SK-N-SH treated with all-trans-retinoic acid at 6 μM for 48 hours (cell line): ENCODE measurements around the gene AEBP1.
A peak's percentile ranks its signal among the peaks of the same experiment; 100 is the strongest.

Experiments
- ATAC-seq: fragments of 200-7000 bp; cut with Tn5 transposase; 3 replicates; pipeline ENCODE4 v1.9.1; 2020; ENCODE audit warnings: mild to moderate bottlenecking, moderate library complexity
- BACH2 ChIP-seq: fragments of 250-450 bp; sonication (Bioruptor Pico); IDR thresholded peaks from 2 replicates; pipeline ENCODE4 v1.9.0; 2021; ENCODE audit warnings: mild to moderate bottlenecking, borderline replicate concordance
- ESRRG ChIP-seq: fragments of 250-450 bp; sonication (Bioruptor Pico); IDR thresholded peaks from 2 replicates; pipeline ENCODE4 v1.6.1; 2021; ENCODE audit warnings: mild to moderate bottlenecking
- GLIS3 ChIP-seq: fragments of 250-450 bp; sonication (Bioruptor Pico); IDR thresholded peaks from 2 replicates; pipeline ENCODE4 v1.5.0; 2020; ENCODE audit warnings: mild to moderate bottlenecking, moderate library complexity
- ISL1 ChIP-seq: fragments of 250-450 bp; sonication (Bioruptor Pico); IDR thresholded peaks from 2 replicates; pipeline ENCODE4 v2.1.2; 2022; ENCODE audit warnings: mild to moderate bottlenecking, moderate library complexity
- OSR1 ChIP-seq: fragments of 250-450 bp; sonication (Bioruptor Pico); IDR thresholded peaks from 2 replicates; pipeline ENCODE4 v1.8.0; 2022; ENCODE audit warnings: moderate library complexity, mild to moderate bottlenecking, inconsistent platforms
- PPARA ChIP-seq: fragments of 250-450 bp; sonication (Bioruptor Pico); IDR thresholded peaks from 2 replicates; pipeline ENCODE4 v1.5.0; 2020; ENCODE audit warnings: mild to moderate bottlenecking, borderline replicate concordance
- RARB ChIP-seq: fragments of 250-450 bp; sonication (Bioruptor Pico); IDR thresholded peaks from 2 replicates; pipeline ENCODE4 v1.8.0; 2021; ENCODE audit warnings: mild to moderate bottlenecking, moderate library complexity
- TOX ChIP-seq: fragments of 250-450 bp; sonication (Bioruptor Pico); IDR thresholded peaks from 2 replicates; pipeline ENCODE4 v1.8.0; 2021; ENCODE audit warnings: mild to moderate bottlenecking, moderate library complexity, borderline replicate concordance
- ZC3H10 ChIP-seq: fragments of 250-450 bp; sonication (Bioruptor Pico); IDR thresholded peaks from 2 replicates; pipeline ENCODE4 v1.5.1; 2021; ENCODE audit warnings: mild to moderate bottlenecking, moderate library complexity
- ZFP3 ChIP-seq: fragments of 250-450 bp; sonication (Bioruptor Pico); IDR thresholded peaks from 2 replicates; pipeline ENCODE4 v1.5.0; 2020; ENCODE audit warnings: mild to moderate bottlenecking, moderate library complexity
- ZFP30 ChIP-seq: fragments of 450-650 bp; formaldehyde crosslinking; IDR thresholded peaks from 2 replicates; pipeline ENCODE4 v1.5.0; 2022; ENCODE audit warnings: mild to moderate bottlenecking, moderate library complexity
- ZNF565 ChIP-seq: fragments of 450-650 bp; formaldehyde crosslinking; conservative IDR thresholded peaks from 2 replicates; pipeline ENCODE4 v1.5.0; 2020; ENCODE audit warnings: low read depth, mild to moderate bottlenecking, moderate library complexity
- ZNF70 ChIP-seq: fragments of 450-650 bp; formaldehyde crosslinking; IDR thresholded peaks from 2 replicates; pipeline ENCODE4 v1.5.0; 2020; ENCODE audit warnings: mild to moderate bottlenecking, moderate library complexity
- ZNF8 ChIP-seq: fragments of 450-650 bp; formaldehyde crosslinking; IDR thresholded peaks from 2 replicates; pipeline ENCODE4 v1.5.0; 2020; ENCODE audit warnings: mild to moderate bottlenecking, moderate library complexity
- TF ChIP-seq, protein P1 (sequence below): fragments of 250-450 bp; sonication (Bioruptor Pico); IDR thresholded peaks from 2 replicates; pipeline ENCODE4 v1.5.1; 2020; ENCODE audit warnings: low read depth, mild to moderate bottlenecking, moderate library complexity
- TF ChIP-seq, protein P2 (sequence below): fragments of 250-450 bp; sonication (Bioruptor Pico); IDR thresholded peaks from 2 replicates; pipeline ENCODE4 v1.8.0; 2020; ENCODE audit warnings: mild to moderate bottlenecking, moderate library complexity, borderline replicate concordance
- TF ChIP-seq, protein P3 (sequence below): fragments of 250-450 bp; sonication (Bioruptor Pico); IDR thresholded peaks from 2 replicates; pipeline ENCODE4 v1.8.0; 2021; ENCODE audit warnings: low read depth, mild to moderate bottlenecking, moderate library complexity, borderline replicate concordance
- TF ChIP-seq, protein P4 (sequence below): fragments of 250-450 bp; sonication (Bioruptor Pico); IDR thresholded peaks from 2 replicates; pipeline ENCODE4 v1.5.1; 2021; ENCODE audit warnings: mild to moderate bottlenecking, moderate library complexity

The AEBP1 gene

DNA sequence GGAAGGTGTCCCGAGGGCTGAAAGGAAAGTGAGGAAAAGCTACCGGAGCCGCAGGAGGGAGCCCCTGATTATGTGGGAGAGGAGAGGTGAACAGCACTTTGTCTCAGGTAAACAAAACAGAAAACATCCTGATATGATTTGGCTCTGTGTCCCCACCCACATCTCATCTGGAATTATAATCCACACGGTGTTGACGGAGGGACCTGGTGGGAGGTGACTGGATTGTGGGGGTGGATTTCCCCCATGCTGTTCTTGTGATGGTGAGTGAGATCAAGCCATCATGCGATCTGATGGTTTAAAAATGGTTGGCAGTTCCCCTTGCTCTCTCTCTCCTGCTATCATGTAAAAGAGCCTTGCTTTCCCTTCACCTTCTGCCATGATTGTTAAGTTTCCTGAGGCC is 16.2 kb downstream of the AEBP1 start (continued):
- no peak for TF ChIP-seq PPARA (CRISPR knock-in tag)

DNA sequence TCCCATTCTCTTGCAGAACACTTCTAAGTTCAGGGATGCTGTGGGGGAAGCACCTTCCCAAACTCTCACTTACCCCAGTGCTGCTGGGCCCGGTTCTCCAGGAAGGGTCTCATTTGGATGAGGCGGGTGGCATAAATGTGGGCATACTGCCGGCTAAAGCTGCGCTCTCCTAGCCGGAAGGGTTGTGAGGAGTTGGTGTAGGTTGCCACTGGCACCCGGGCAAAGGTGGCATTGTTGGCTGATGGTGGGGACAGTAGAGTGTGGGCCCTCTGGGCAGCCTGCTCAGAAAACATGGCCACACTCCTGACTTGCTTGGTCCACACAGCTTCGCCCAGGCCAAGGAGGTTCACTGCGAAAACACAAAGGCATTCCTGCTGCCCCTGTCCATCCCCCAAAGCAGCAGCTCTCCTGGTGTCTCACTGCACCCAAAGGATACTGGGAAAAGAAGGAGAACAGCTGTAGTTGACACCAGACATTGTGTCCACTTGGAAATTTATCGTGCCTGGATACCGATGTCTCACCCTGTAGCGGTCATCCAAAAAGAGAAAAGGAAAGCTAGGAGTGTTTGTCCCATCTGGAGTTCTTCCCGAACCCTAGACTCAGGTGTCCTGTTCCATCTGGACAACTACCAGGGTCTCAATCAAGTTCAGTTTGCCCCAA is 17.7 kb downstream of the AEBP1 start:
- no peak for ATAC-seq
- TF ChIP-seq, protein P1, sequence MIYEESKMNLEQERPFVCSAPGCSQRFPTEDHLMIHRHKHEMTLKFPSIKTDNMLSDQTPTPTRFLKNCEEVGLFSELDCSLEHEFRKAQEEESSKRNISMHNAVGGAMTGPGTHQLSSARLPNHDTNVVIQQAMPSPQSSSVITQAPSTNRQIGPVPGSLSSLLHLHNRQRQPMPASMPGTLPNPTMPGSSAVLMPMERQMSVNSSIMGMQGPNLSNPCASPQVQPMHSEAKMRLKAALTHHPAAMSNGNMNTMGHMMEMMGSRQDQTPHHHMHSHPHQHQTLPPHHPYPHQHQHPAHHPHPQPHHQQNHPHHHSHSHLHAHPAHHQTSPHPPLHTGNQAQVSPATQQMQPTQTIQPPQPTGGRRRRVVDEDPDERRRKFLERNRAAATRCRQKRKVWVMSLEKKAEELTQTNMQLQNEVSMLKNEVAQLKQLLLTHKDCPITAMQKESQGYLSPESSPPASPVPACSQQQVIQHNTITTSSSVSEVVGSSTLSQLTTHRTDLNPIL = no peak
- TF ChIP-seq ISL1 (CRISPR knock-in tag) = no peak
- no peak for TF ChIP-seq TOX (CRISPR knock-in tag)
- TF ChIP-seq ESRRG (CRISPR knock-in tag) = no peak
- TF ChIP-seq, protein P2, sequence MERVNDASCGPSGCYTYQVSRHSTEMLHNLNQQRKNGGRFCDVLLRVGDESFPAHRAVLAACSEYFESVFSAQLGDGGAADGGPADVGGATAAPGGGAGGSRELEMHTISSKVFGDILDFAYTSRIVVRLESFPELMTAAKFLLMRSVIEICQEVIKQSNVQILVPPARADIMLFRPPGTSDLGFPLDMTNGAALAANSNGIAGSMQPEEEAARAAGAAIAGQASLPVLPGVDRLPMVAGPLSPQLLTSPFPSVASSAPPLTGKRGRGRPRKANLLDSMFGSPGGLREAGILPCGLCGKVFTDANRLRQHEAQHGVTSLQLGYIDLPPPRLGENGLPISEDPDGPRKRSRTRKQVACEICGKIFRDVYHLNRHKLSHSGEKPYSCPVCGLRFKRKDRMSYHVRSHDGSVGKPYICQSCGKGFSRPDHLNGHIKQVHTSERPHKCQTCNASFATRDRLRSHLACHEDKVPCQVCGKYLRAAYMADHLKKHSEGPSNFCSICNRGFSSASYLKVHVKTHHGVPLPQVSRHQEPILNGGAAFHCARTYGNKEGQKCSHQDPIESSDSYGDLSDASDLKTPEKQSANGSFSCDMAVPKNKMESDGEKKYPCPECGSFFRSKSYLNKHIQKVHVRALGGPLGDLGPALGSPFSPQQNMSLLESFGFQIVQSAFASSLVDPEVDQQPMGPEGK (CRISPR knock-in tag) = no peak
- TF ChIP-seq, protein P3, sequence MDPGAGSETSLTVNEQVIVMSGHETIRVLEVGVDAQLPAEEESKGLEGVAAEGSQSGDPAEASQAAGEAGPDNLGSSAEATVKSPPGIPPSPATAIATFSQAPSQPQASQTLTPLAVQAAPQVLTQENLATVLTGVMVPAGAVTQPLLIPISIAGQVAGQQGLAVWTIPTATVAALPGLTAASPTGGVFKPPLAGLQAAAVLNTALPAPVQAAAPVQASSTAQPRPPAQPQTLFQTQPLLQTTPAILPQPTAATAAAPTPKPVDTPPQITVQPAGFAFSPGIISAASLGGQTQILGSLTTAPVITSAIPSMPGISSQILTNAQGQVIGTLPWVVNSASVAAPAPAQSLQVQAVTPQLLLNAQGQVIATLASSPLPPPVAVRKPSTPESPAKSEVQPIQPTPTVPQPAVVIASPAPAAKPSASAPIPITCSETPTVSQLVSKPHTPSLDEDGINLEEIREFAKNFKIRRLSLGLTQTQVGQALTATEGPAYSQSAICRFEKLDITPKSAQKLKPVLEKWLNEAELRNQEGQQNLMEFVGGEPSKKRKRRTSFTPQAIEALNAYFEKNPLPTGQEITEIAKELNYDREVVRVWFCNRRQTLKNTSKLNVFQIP (CRISPR knock-in tag) = no peak
- TF ChIP-seq, protein P4, sequence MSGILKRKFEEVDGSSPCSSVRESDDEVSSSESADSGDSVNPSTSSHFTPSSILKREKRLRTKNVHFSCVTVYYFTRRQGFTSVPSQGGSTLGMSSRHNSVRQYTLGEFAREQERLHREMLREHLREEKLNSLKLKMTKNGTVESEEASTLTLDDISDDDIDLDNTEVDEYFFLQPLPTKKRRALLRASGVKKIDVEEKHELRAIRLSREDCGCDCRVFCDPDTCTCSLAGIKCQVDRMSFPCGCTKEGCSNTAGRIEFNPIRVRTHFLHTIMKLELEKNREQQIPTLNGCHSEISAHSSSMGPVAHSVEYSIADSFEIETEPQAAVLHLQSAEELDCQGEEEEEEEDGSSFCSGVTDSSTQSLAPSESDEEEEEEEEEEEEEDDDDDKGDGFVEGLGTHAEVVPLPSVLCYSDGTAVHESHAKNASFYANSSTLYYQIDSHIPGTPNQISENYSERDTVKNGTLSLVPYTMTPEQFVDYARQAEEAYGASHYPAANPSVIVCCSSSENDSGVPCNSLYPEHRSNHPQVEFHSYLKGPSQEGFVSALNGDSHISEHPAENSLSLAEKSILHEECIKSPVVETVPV = no peak
- no peak for TF ChIP-seq BACH2 (CRISPR knock-in tag)

DNA sequence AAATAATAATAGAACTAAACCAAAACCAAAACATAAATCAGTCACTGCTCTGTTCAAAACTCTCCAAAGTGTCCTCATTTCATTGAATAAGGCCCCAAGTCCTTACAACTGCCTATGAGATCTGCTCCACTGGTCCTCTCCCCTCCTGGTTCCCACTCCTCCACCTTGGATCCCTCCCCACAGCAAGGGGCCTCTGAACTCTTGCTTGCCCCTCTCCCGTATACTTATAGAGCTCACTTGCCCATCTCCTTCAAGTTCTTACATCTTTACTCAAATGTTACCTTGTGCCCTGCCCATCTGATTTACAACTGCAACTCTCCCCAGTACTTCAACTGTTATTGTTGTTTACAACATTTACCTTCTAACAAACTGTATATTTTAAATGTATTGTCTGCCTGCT is 18.4 kb downstream of the AEBP1 start:
- no peak for ATAC-seq
- TF ChIP-seq, protein P3 (CRISPR knock-in tag) = no peak
- TF ChIP-seq BACH2 (CRISPR knock-in tag) = no peak
- TF ChIP-seq, protein P4 = no peak
- TF ChIP-seq, protein P1 = no peak
- no peak for TF ChIP-seq ZFP3
- no peak for TF ChIP-seq ZNF8 (CRISPR knock-in tag)
- no peak for TF ChIP-seq GLIS3 (CRISPR knock-in tag)
- no peak for TF ChIP-seq ZC3H10 (CRISPR knock-in tag)
- no peak for TF ChIP-seq TOX (CRISPR knock-in tag)
- TF ChIP-seq ZNF70 = no peak

DNA sequence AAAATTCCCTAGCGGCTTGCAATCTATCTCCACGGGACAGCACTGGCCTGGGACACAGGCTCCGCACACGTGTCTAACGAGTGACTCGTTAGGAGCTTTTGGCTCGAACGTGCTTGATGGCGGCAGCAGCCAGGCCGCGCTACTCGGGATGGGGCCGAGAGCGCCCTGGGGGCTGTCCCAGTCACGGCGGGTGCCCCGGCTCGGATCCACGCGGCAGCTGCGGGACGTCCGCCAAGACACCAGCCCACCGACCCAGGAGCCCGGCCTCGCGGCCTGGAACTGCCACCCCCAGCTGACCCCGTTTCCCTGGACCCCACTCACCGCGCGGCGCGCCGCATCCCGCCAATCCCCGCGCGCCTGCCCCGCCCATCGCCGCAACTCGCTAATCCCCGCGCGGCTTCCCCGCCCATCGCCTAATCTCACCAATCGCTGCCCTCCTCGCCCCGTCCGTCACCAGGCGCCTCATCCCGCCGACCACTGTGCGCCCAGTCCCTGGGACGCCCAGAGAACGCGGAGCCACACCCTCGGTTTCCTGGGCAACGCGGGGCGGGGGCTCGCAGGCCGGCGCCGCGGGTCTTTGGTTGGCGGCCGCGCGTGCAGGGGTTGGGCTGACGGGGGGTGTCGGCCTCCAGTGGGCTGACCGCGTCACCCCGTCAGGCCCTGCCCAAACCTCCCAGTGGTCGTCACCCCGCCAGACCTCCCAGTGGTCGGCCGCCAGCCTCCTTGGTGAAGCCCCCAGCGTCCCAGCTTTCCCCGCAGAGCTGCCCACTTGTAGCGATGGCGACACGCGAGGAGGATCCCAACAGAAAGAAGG is 19.3 kb downstream of the AEBP1 start, which contains the start of gene POLD2:
TSS of gene POLD2 (minus strand) at position 359 of the 814 bp plus-strand sequence. CDS start 1,495 bp downstream, outside the sequence.
- ATAC-seq = peak; percentile 99
- TF ChIP-seq ZNF8 (CRISPR knock-in tag) (no peak), ZFP30 (CRISPR knock-in tag) (no peak), ISL1 (CRISPR knock-in tag) (no peak), OSR1 (CRISPR knock-in tag) (no peak), RARB (CRISPR knock-in tag) (no peak), PPARA (CRISPR knock-in tag) (no peak), ZFP3 (no peak), ZNF565 (CRISPR knock-in tag) (0 out of 2 replicates have a peak, but pooled peaks have one; percentile 29), ZNF70 (no peak), ZC3H10 (CRISPR knock-in tag) (no peak)
- TF ChIP-seq, protein P3 (CRISPR knock-in tag) = peak; percentile 75; the same call in 1 of the 2 replicates
- TF ChIP-seq, protein P2 (CRISPR knock-in tag) = no peak
